GM18498 (cell line): ENCODE measurements around the gene FKBP1B.
"Not testable (repeated sequence)": the region's sequence is repeated elsewhere in the genome, so short reads cannot be mapped to it uniquely, and the experiment has no call there.

Experiments used
- ATAC-seq: cut with Tn5 transposase; IDR thresholded peaks from one replicate; pipeline ENCODE4 v1.9.1; 2021; ENCODE audit warnings: mild to moderate bottlenecking, moderate library complexity; ENCODE audit not compliant: unreplicated experiment

FKBP1B gene

GRCh38 chr2:24022324-24022974, 27.1 kb upstream of the FKBP1B start:
- no peak for ATAC-seq

DNA sequence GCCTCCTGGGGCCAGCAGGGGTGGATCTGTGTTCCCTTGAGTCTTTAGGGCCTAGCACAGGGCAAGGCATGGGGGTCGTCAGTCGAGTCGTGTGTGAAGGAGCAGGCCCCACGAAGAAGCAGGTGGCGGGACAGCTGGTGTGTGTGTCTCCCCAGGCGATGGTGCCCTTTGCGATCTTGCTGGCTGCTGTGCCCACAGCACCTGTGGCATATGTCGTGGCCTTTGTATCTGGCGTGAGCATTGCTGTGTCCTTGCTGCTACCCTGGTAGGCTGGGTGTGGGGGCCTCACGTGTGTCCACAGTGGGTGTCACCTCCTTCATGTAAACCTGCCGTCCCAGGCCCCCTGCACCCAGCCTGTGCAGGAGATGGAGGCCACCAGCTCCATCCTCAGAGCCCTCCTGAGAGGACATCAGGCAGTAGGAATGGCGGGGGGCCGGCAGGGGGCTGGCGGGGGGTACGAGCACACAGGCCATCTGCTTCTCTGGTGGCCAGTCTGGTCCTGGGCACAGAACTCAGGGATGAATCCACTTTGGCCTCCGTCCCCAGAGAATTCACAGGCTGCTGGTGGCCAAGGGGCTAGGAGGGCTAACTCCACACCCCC, 26.5 kb upstream of the FKBP1B start:
- no peak for ATAC-seq

- ATAC-seq = no peak
Measured at GRCh38 chr2:24024018-24024417, 25.5 kb upstream of the FKBP1B start.

- ATAC-seq = no peak
Measured at GRCh38 chr2:24024996-24025663, 24.4 kb upstream of the FKBP1B start.

DNA sequence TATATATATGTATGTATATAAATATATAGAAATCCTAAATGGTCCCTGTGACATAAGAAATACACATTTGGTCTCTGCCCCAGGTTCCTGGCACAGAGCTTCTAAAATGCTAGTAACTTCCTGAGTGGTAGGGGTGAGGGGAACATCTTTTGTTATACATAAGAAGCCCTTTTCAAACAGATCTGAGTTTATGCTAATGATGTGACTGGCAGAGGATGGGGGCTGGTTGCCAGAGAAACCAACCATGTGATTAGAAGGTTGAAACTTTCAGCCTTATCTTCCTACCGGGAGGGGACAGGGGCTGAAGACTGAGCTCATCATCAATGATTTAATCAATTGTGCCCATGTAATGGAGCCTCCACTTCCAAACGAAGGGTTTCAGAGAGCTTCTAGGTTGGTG, 23.3 kb upstream of the FKBP1B start:
- no peak for ATAC-seq

DNA sequence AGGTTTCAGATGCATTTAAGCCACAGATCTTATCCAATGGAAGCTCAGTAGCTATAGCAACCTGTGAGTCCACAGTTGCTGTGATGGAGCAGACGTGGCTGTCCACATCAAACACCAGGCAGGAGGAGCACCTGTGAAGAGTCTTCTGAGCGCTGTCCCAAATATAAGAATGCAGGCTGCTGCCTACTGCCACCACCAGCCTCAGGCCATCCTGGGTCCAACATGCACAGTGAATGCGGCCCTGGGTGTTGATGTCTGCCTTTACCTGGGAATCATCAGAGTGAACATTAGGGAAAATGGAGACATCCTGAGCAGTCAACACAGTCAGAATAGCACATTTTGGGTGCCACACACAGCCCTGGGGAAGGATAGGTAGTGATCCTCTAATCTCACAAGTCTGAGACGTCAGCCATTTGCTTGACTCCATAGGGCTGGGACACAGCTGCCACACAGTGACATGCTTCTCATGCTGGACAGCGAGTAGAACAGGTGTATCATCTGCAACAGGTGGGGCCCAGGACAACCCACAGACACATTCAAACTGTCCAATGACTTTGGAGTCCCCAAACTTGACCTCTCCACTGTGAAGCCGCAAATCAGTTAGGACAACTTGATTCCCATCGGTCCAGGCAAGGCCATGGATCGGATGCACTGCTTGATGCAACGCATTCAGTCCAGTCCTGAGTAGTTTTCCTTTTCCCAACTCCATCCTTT, 10.6 kb upstream of the FKBP1B start:
- ATAC-seq = no peak

- ATAC-seq = no peak
Measured at GRCh38 chr2:24040511-24040910, 9.0 kb upstream of the FKBP1B start.

DNA sequence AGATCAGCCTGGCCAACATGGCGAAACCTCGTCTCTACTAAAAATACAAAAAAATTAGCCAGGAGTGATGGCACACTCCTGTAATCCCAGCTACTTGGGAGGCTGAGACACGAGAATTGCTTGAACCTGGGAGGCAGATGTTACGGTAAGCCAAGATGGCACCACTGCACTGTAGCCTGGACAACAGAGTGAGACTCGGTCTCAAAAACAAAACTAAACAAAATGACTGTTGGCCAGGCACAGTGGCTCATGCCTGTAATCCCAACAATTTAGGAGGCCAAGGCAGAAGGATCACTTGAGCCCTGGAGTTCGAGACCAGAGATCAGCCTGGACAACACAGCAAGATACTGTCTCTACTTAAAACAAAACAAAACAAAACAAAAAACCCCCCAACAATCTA, 6.4 kb upstream of the FKBP1B start:
- not testable (repeated sequence) for ATAC-seq

- no peak for ATAC-seq
Measured at GRCh38 chr2:24045511-24046508, 3.7 kb upstream of the FKBP1B start.

- ATAC-seq = no peak
Measured at GRCh38 chr2:24046599-24046929, 3.0 kb upstream of the FKBP1B start.

- ATAC-seq = peak; percentile 99
Measured at GRCh38 chr2:24046930-24047702, 2.4 kb upstream of the FKBP1B start, which contains the start of gene WDCP. WDCP (minus strand) TSS chr2:24047391; CDS start chr2:24039494, 7,897 bp downstream.

- ATAC-seq = no peak
Measured at GRCh38 chr2:24047703-24048033, 1.9 kb upstream of the FKBP1B start.

- ATAC-seq = no peak
Measured at GRCh38 chr2:24048769-24049484, 614 bp upstream of the FKBP1B start.

DNA sequence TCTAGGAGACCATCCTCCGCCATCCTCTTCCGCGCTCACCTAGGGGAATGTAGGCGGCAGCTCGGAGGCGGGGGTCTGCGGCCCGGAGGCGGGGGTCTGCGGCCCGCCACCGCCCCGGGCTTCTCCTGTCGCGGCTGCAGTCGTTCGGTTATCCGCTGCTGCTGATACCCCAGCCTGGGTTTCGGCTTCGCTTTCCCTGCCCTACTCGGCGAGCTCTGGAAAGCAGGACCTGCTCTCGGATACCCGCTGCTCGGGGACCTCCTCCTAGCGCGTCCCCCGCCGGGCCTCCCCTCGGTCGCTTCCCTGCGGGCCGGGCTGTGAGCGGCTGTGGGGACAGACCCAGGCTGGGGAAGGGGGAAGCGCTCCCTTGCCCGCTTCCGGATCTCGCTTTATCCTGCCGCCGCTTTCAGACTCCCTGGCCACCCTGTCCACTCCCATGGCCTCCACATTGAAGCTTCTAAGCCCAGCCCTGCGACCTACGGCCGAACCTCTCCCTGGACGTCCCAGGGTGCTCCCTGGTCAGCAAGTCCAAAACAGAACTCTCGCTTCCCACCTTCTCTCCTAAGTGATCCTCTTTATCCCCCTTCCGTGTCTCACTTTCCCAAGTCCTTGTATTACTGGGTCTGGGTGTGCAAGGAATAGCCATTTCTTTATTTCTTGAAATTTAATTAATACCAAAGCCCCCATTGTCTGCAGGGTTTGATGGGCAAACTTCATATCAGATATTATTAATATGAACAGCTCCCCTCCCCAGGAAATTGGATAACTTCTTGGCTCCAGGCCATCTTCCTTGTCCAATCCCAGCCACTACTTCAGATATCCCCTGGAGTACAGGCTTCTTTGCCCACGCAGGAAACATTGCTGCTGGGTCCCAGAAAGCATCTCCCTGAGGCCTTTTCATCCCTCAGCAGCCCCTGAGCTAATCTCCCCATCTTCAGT, 769 bp downstream of the FKBP1B start:
- ATAC-seq = no peak

- no peak for ATAC-seq
Measured at GRCh38 chr2:24051833-24052232, 2.3 kb downstream of the FKBP1B start.

- no peak for ATAC-seq
Measured at GRCh38 chr2:24052951-24053350, 3.4 kb downstream of the FKBP1B start.

DNA sequence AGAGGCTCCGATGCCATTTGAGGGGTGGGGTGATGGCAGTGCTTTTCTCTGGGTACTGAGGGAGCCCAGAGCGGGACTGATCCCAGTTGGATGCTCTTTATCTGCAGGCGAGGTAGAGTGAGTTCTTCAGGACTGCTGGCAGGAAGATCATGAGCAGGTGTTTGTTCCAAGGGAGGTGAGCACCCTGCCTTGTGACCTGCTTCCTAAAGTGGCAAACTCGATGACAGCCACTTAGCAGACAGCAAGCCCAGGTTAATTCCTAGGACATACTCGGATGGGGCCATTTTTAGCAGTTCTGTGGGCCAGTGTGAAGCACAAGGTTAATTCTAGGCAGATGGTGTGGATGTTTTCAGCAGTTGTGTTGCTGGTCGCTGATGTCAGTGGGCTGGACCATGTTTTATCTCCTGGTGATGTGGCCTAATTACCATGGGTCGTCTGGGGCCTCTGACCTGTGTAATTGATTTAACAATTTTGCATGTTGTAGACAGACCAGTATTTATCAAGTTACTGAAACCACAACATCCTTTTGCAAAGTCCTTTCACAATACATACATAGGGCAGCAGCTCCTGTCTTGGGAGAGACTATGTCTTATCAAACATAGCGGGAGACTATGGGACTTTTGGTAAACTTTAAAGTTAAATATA, 4.9 kb downstream of the FKBP1B start:
- ATAC-seq = no peak

- ATAC-seq = no peak
Measured at GRCh38 chr2:24055750-24056149, 6.2 kb downstream of the FKBP1B start.
